Neuronal stem cell (in vitro differentiated cells): ENCODE results near the gene MTHFSD.

ENCODE experiments used
- DNase-seq: peaks from one replicate; pipeline ENCODE4 v3.0.0-alpha.2; 2013; ENCODE audit warnings: low spot score
- H2AFZ ChIP-seq: one replicate; pipeline ENCODE4 v1.6.1; 2013; ENCODE audit warnings: mild to moderate bottlenecking, low read length, inconsistent platforms
- H2AK5ac ChIP-seq: 2 replicates; pipeline ENCODE4 v1.6.1; 2013; ENCODE audit warnings: low read depth, mild to moderate bottlenecking, inconsistent platforms, low read length, moderate library complexity, mixed read lengths
- H2BK120ac ChIP-seq: 2 replicates; pipeline ENCODE4 v1.6.1; 2013; ENCODE audit warnings: low read depth, mild to moderate bottlenecking, inconsistent platforms, low read length, moderate library complexity, mixed read lengths
- H2BK12ac ChIP-seq: one replicate; pipeline ENCODE4 v1.6.1; 2013; ENCODE audit warnings: low read length, inconsistent platforms
- H2BK15ac ChIP-seq: 2 replicates; pipeline ENCODE4 v1.6.1; 2013; ENCODE audit warnings: mild to moderate bottlenecking, low read length, inconsistent platforms, mixed read lengths
- H2BK5ac ChIP-seq: one replicate; pipeline ENCODE4 v1.6.1; 2013; ENCODE audit warnings: inconsistent platforms, mild to moderate bottlenecking, low read length, moderate library complexity
- H3K14ac ChIP-seq: one replicate; pipeline ENCODE4 v1.6.1; 2013; ENCODE audit warnings: low read length, inconsistent platforms
- H3K18ac ChIP-seq: 2 replicates; pipeline ENCODE4 v1.6.1; 2013; ENCODE audit warnings: low read length, inconsistent platforms
- H3K23ac ChIP-seq: 2 replicates; pipeline ENCODE4 v1.6.1; 2013; ENCODE audit warnings: low read depth, mild to moderate bottlenecking, mixed read lengths, low read length, inconsistent platforms; ENCODE audit not compliant: poor library complexity
- H3K27ac ChIP-seq: replicated peaks from 3 replicates; pipeline ENCODE4 v1.5.1; 2013; ENCODE audit warnings: low read length, inconsistent platforms
- H3K27me3 ChIP-seq, 3 experiments: 2 replicates each; pipeline ENCODE4 v1.6.1; 2013; ENCODE audit warnings: low read length in 3 of 3, mild to moderate bottlenecking in 2 of 3, inconsistent platforms in 1 of 3, low read depth in 1 of 3, mixed read lengths in 1 of 3, moderate library complexity in 1 of 3; ENCODE audit not compliant: control insufficient read depth in 3 of 3, insufficient read depth in 3 of 3
- H3K36me3 ChIP-seq, 2 donors: replicated peaks in 1 of 2; 2 replicates each; pipeline ENCODE4 v1.6.1; 2013; ENCODE audit warnings: low read length in 2 of 2; ENCODE audit not compliant: control insufficient read depth in 2 of 2, insufficient read depth in 2 of 2
- H3K4ac ChIP-seq: 2 replicates; pipeline ENCODE4 v1.6.1; 2013; ENCODE audit warnings: inconsistent platforms, mild to moderate bottlenecking, low read length, moderate library complexity
- H3K4me1 ChIP-seq, 2 donors: 1 replicate in 1 of 2; 2 replicates in 1 of 2; pipeline ENCODE4 v1.6.1; 2013; ENCODE audit warnings: low read length in 2 of 2, low read depth in 1 of 2; ENCODE audit not compliant: control insufficient read depth in 2 of 2, insufficient read depth in 1 of 2
- H3K4me2 ChIP-seq: one replicate; pipeline ENCODE4 v1.6.1; 2013; ENCODE audit warnings: mild to moderate bottlenecking, low read length, inconsistent platforms; ENCODE audit not compliant: insufficient read depth, poor library complexity, severe bottlenecking
- H3K4me3 ChIP-seq, 2 donors: 2 replicates each; pipeline ENCODE4 v1.5.1; 2013; ENCODE audit warnings: low read length in 2 of 2, mild to moderate bottlenecking in 2 of 2, inconsistent platforms in 1 of 2, moderate library complexity in 1 of 2
- H3K79me1 ChIP-seq: one replicate; pipeline ENCODE4 v1.6.1; 2013; ENCODE audit warnings: low read depth, mild to moderate bottlenecking, inconsistent platforms, low read length, moderate library complexity
- H3K9ac ChIP-seq: one replicate; pipeline ENCODE4 v1.6.1; 2013; ENCODE audit warnings: mild to moderate bottlenecking, low read depth, low read length, inconsistent platforms; ENCODE audit not compliant: poor library complexity
- H3K9me3 ChIP-seq, 2 donors: replicated peaks in 1 of 2; 2 replicates each; pipeline versions ENCODE3 to v1.6.1; 2013; ENCODE audit warnings: low read length in 2 of 2, mild to moderate bottlenecking in 2 of 2, inconsistent platforms in 1 of 2, low read depth in 1 of 2, mixed read lengths in 1 of 2, moderate library complexity in 1 of 2; ENCODE audit not compliant: control insufficient read depth in 2 of 2, insufficient read depth in 1 of 2
- H4K8ac ChIP-seq: one replicate; pipeline ENCODE4 v1.6.1; 2013; ENCODE audit warnings: low read depth, mild to moderate bottlenecking, inconsistent platforms, low read length, moderate library complexity
- H4K91ac ChIP-seq: one replicate; pipeline ENCODE4 v1.6.1; 2013; ENCODE audit warnings: low read length, low read depth, mild to moderate bottlenecking, inconsistent platforms; ENCODE audit not compliant: poor library complexity
- WGBS, 2 donors: extraction: QIAGEN DNeasy Blood & Tissue Kit; methylation state at CpG; one replicate each; pipeline ENCODE4 v1.1.7; 2013; ENCODE audit warnings: missing lambda C conversion rate in 2 of 2, mixed read lengths in 1 of 2; ENCODE audit not compliant: insufficient read length in 2 of 2, insufficient replicate concordance in 1 of 2; ENCODE audit errors: extremely low coverage in 2 of 2; 5-methylcytosine and 5-hydroxymethylcytosine counted together

MTHFSD gene

GRCh38 chr16:86513471-86514277, 41.4 kb downstream of the MTHFSD start:
- Histone ChIP-seq H3K18ac (no peak overlapping the region), H2AFZ (no peak overlapping the region), H4K91ac (no peak overlapping the region), H3K14ac (no peak overlapping the region), H2AK5ac (no peak overlapping the region), H3K27me3 (peaks cover 65 to 97% (median 93%) of the 10 kb centered on the region in 3 experiments), H2BK120ac (no peak overlapping the region), H3K27ac (no peak overlapping the region), H3K4me3 (no peak overlapping the region), H2BK12ac (no peak overlapping the region), H3K9me3 (no peaks in the 10 kb centered on the region), H3K79me1 (no peaks in the 10 kb centered on the region), H4K8ac (no peak overlapping the region), H3K23ac (no peak overlapping the region), H3K9ac (no peak overlapping the region), H3K36me3 (no peaks in the 10 kb centered on the region), H2BK15ac (no peak overlapping the region), H3K4me1 (peaks cover 0 to 7% of the 10 kb centered on the region in 2 donors), H3K4me2 (no peak overlapping the region), H3K4ac (no peak overlapping the region), H2BK5ac (no peak overlapping the region)
- peak; percentile 21 for DNase-seq
- no CpG with 5 or more reads among the region's 35 CpGs for WGBS, 2 donors

GRCh38 chr16:86512860-86513470, 42.1 kb downstream of the MTHFSD start:
- Histone ChIP-seq H4K8ac (no peak overlapping the region), H3K4me3 (no peak overlapping the region)

GRCh38 chr16:86512301-86512859, 42.7 kb downstream of the MTHFSD start:
- Histone ChIP-seq H4K8ac (no peak overlapping the region), H3K4me1 (peaks cover 0 to 11% of the 10 kb centered on the region in 2 donors), H2BK12ac (no peak overlapping the region), H3K4me3 (no peak overlapping the region), H3K36me3 (no peaks in the 10 kb centered on the region), H3K9ac (peak overlapping the region; percentile 44), H3K23ac (peak overlapping the region; percentile 85), H2BK120ac (no peak overlapping the region), H2BK5ac (no peak overlapping the region), H3K27me3 (peaks cover 78 to 97% (median 94%) of the 10 kb centered on the region in 3 experiments), H4K91ac (no peak overlapping the region), H2BK15ac (peak overlapping the region; percentile 43), H3K9me3 (peaks cover 0 to 3% of the 10 kb centered on the region in 2 donors), H2AFZ (no peak overlapping the region), H3K14ac (peak overlapping the region; percentile 71), H3K79me1 (no peaks in the 10 kb centered on the region), H3K4me2 (no peak overlapping the region), H3K4ac (peak overlapping the region; percentile 66), H3K27ac (no peak overlapping the region), H3K18ac (peak overlapping the region; percentile 59), H2AK5ac (peak overlapping the region; percentile 42)
- WGBS, 2 donors: no CpG with 5 or more reads among the region's 24 CpGs
- DNase-seq: peak; percentile 31

More at GRCh38 chr16:86512860-86513470, 42.1 kb downstream of the MTHFSD start:
- peak overlapping the region; percentile 71 for H3K14ac ChIP-seq
- H2BK15ac ChIP-seq: peak overlapping the region; percentile 43
- H3K27ac ChIP-seq: no peak overlapping the region
- peak; percentile 15 for DNase-seq
- peaks cover 73 to 97% (median 93%) of the 10 kb centered on the region in 3 experiments for H3K27me3 ChIP-seq
- peaks cover 0 to under 1% of the 10 kb centered on the region in 2 donors for H3K9me3 ChIP-seq
- no peak overlapping the region for H4K91ac ChIP-seq
- no peak overlapping the region for H3K4me2 ChIP-seq
- H2BK12ac ChIP-seq: no peak overlapping the region
- no peak overlapping the region for H2BK5ac ChIP-seq
- H3K79me1 ChIP-seq: no peaks in the 10 kb centered on the region
- peaks cover 0 to 8% of the 10 kb centered on the region in 2 donors for H3K4me1 ChIP-seq
- H3K18ac ChIP-seq: peak overlapping the region; percentile 59
- H2AK5ac ChIP-seq: peak overlapping the region; percentile 42
- H3K4ac ChIP-seq: no peak overlapping the region
- no peak overlapping the region for H2AFZ ChIP-seq
- no peaks in the 10 kb centered on the region for H3K36me3 ChIP-seq
- H2BK120ac ChIP-seq: no peak overlapping the region
- peak overlapping the region; percentile 85 for H3K23ac ChIP-seq
- WGBS, 2 donors: no CpG with 5 or more reads among the region's 29 CpGs
- no peak overlapping the region for H3K9ac ChIP-seq
